IMR-90 (cell line): ENCODE data around the gene GPER1. TPM values are rescaled to one million over a fixed set of nuclear protein-coding genes. Genes with fewer than 3 reads are reported as not detected.
A peak's percentile ranks its signal among the peaks of the same experiment; 100 is the strongest.

Experiments used
- ATAC-seq: fragments of 200-7000 bp; cut with Tn5 transposase; 2 replicates; pipeline ENCODE4 v1.9.1; 2020; ENCODE audit warnings: low read depth, mild to moderate bottlenecking, moderate library complexity
- BruUV-seq: library from RNA; stranded (reverse); fragments of 400-500 nt; replicated peaks from 2 replicates; lab custom pipeline; 2021; lab: Mats Ljungman, UMichigan
- CTCF ChIA-PET: fragments of 300-600 bp; formaldehyde crosslinking; extraction: SDS; loops from one replicate; lab custom pipeline; 2021; ENCODE audit warnings: antibody characterized with exemption; lab: Yijun Ruan, JAX
- POLR2A ChIA-PET: fragments of 300-600 bp; sonication (Branson Sonifier 250); formaldehyde crosslinking; loops from one replicate; lab custom pipeline; 2022; ENCODE audit warnings: antibody characterized with exemption; ENCODE audit not compliant: unreplicated experiment; lab: Charles Lee
- DNase-seq: peaks from one replicate; pipeline ENCODE4 v3.0.0; 2013
- H2AFZ ChIP-seq: replicated peaks from 2 replicates; pipeline ENCODE3; 2013; ENCODE audit warnings: low read length, mild to moderate bottlenecking; ENCODE audit not compliant: poor library complexity
- H2AK5ac ChIP-seq: 2 replicates; pipeline ENCODE4 v1.6.1; 2013; ENCODE audit warnings: low read depth, low read length, inconsistent platforms
- H2AK9ac ChIP-seq: replicated peaks from 2 replicates; pipeline ENCODE3; 2013; ENCODE audit warnings: mild to moderate bottlenecking, low read depth, low read length, moderate library complexity; ENCODE audit not compliant: poor library complexity
- H2BK120ac ChIP-seq: 2 replicates; pipeline ENCODE4 v1.6.1; 2013; ENCODE audit warnings: low read depth, low read length, inconsistent platforms
- H2BK15ac ChIP-seq: 3 replicates; pipeline ENCODE4 v1.6.1; 2013; ENCODE audit warnings: low read depth, low read length, inconsistent platforms
- H2BK20ac ChIP-seq: 2 replicates; pipeline ENCODE4 v1.6.1; 2013; ENCODE audit warnings: low read depth, mild to moderate bottlenecking, inconsistent platforms, low read length, moderate library complexity
- H2BK5ac ChIP-seq: 2 replicates; pipeline ENCODE4 v1.6.1; 2013; ENCODE audit warnings: mild to moderate bottlenecking, low read depth, low read length, inconsistent platforms; ENCODE audit not compliant: poor library complexity, severe bottlenecking
- H3K14ac ChIP-seq: replicated peaks from 2 replicates; pipeline ENCODE4 v1.6.1; 2013; ENCODE audit warnings: low read depth, low read length, inconsistent platforms
- H3K18ac ChIP-seq: 2 replicates; pipeline ENCODE4 v1.6.1; 2013; ENCODE audit warnings: low read depth, low read length, control low read depth
- H3K23ac ChIP-seq: 2 replicates; pipeline ENCODE4 v1.6.1; 2013; ENCODE audit warnings: low read depth, low read length, inconsistent platforms
- H3K27ac ChIP-seq: 2 replicates; pipeline ENCODE4 v1.5.1; 2013; ENCODE audit warnings: mild to moderate bottlenecking, control low read depth, low read length; ENCODE audit not compliant: insufficient read depth
- H3K27me3 ChIP-seq: 2 replicates; pipeline ENCODE4 v1.6.1; 2013; ENCODE audit warnings: low read length; ENCODE audit not compliant: control insufficient read depth, insufficient read depth
- H3K36me3 ChIP-seq: 2 replicates; pipeline ENCODE4 v1.6.1; 2013; ENCODE audit warnings: low read length, mixed read lengths; ENCODE audit not compliant: control insufficient read depth, insufficient read depth
- H3K4ac ChIP-seq: 2 replicates; pipeline ENCODE4 v1.6.1; 2013; ENCODE audit warnings: low read depth, low read length, inconsistent platforms
- H3K4me1 ChIP-seq: 2 replicates; pipeline ENCODE4 v1.6.1; 2013; ENCODE audit warnings: low read length, mixed read lengths; ENCODE audit not compliant: control insufficient read depth, insufficient read depth
- H3K4me2 ChIP-seq: 2 replicates; pipeline ENCODE4 v1.6.1; 2013; ENCODE audit warnings: low read depth, mild to moderate bottlenecking, control low read depth, low read length, moderate library complexity
- H3K4me3 ChIP-seq: 2 replicates; pipeline ENCODE4 v1.5.1; 2013; ENCODE audit warnings: low read depth, mild to moderate bottlenecking, control low read depth, low read length, moderate library complexity; ENCODE audit not compliant: insufficient read depth
- H3K56ac ChIP-seq: 2 replicates; pipeline ENCODE4 v1.6.1; 2013; ENCODE audit warnings: low read length, inconsistent platforms; ENCODE audit not compliant: insufficient read depth; ENCODE audit errors: extremely low read depth
- H3K79me1 ChIP-seq, 2 experiments: 2 replicates each; pipeline ENCODE4 v1.6.1; 2013; ENCODE audit warnings: low read length in 2 of 2, inconsistent platforms in 1 of 2, low read depth in 1 of 2
- H3K9ac ChIP-seq: 2 replicates; pipeline ENCODE4 v1.6.1; 2013; ENCODE audit warnings: low read depth, low read length, control low read depth
- H3K9me1 ChIP-seq: 2 replicates; pipeline ENCODE4 v1.6.1; 2013; ENCODE audit warnings: low read length, inconsistent platforms; ENCODE audit not compliant: insufficient read depth
- H3K9me3 ChIP-seq: 2 replicates; pipeline ENCODE4 v1.6.1; 2013; ENCODE audit warnings: low read length; ENCODE audit not compliant: control insufficient read depth, insufficient read depth
- H4K20me1 ChIP-seq: 2 replicates; pipeline ENCODE4 v1.6.1; 2013; ENCODE audit warnings: low read length, inconsistent platforms; ENCODE audit not compliant: insufficient read depth
- H4K5ac ChIP-seq: 2 replicates; pipeline ENCODE4 v1.6.1; 2013; ENCODE audit warnings: mild to moderate bottlenecking, low read depth, low read length, control low read depth
- H4K8ac ChIP-seq, 2 experiments: 2 replicates each; pipeline ENCODE4 v1.6.1; 2013; ENCODE audit warnings: low read depth in 2 of 2, low read length in 2 of 2, control low read depth in 1 of 2, inconsistent platforms in 1 of 2
- H4K91ac ChIP-seq: 2 replicates; pipeline ENCODE4 v1.6.1; 2013; ENCODE audit warnings: low read depth, low read length, inconsistent platforms; ENCODE audit not compliant: insufficient read depth
- CEBPB ChIP-seq: IDR thresholded peaks from 2 replicates; pipeline ENCODE4 v1.6.1; 2012; ENCODE audit warnings: low read depth, low read length, improper control_type of control experiment
- MXI1 ChIP-seq: IDR thresholded peaks from 2 replicates; pipeline ENCODE4 v1.6.1; 2012; ENCODE audit warnings: low read depth, mild to moderate bottlenecking, low read length, moderate library complexity, borderline replicate concordance
- WGBS, 2 experiments: methylation state at CpG; one replicate each; pipeline versions ENCODE4 v1.1.5 to v1.1.7; 2013; ENCODE audit warnings: missing lambda C conversion rate in 2 of 2; ENCODE audit not compliant: insufficient read length in 1 of 2; ENCODE audit errors: extremely low coverage in 2 of 2; 5-methylcytosine and 5-hydroxymethylcytosine counted together
- dilution Hi-C: fragments of 300-500 bp; cut with HindIII; formaldehyde crosslinking; loops from one replicate; pipeline ENCODE4 v1.14.3; 2018; ENCODE audit warnings: low sequenced_read_pairs; ENCODE audit not compliant: unreplicated experiment
- in situ Hi-C: fragments of 300-500 bp; cut with MboI; formaldehyde crosslinking; loops from 3 replicates; pipeline ENCODE4 v1.14.3; 2019; ENCODE audit warnings: low sequenced_read_pairs, inconsistent platforms, mixed read lengths
- intact Hi-C: fragments of 100-400 bp; cut with micrococcal nuclease; formaldehyde crosslinking; loops from 2 replicates; pipeline ENCODE4 v1.10.0; 2022
- polyA plus RNA-seq, 3 experiments: library from polyadenylated mRNA; depleted of rRNA; stranded (reverse); fragments of >200 nt; gene quantifications; 2 replicates each; pipeline ENCODE4 v1.2.3, GENCODE V29; 2012; ENCODE audit warnings: low replicate concordance in 1 of 3
- total RNA-seq: library from RNA; depleted of rRNA; stranded (reverse); fragments of >200 nt; gene quantifications from 2 replicates; pipeline ENCODE4 v1.2.3, GENCODE V29; 2012
- TF ChIP-seq, protein P1 (sequence below): fragments of 150-350 bp; IDR thresholded peaks from 2 replicates; pipeline ENCODE4 v1.6.1; 2017; ENCODE audit warnings: mild to moderate bottlenecking, antibody characterized with exemption, low read length, low read depth
- TF ChIP-seq, protein P2 (sequence below): conservative IDR thresholded peaks from 2 replicates; pipeline ENCODE4 v1.5.1; 2012; ENCODE audit warnings: mild to moderate bottlenecking, low read depth, low read length, improper control_type of control experiment

The GPER1 gene
- total and polyA plus RNA-seq, 2 of the 4 experiments (the other 2 are of a cell fraction): 2.0 to 5.8 TPM

DNA sequence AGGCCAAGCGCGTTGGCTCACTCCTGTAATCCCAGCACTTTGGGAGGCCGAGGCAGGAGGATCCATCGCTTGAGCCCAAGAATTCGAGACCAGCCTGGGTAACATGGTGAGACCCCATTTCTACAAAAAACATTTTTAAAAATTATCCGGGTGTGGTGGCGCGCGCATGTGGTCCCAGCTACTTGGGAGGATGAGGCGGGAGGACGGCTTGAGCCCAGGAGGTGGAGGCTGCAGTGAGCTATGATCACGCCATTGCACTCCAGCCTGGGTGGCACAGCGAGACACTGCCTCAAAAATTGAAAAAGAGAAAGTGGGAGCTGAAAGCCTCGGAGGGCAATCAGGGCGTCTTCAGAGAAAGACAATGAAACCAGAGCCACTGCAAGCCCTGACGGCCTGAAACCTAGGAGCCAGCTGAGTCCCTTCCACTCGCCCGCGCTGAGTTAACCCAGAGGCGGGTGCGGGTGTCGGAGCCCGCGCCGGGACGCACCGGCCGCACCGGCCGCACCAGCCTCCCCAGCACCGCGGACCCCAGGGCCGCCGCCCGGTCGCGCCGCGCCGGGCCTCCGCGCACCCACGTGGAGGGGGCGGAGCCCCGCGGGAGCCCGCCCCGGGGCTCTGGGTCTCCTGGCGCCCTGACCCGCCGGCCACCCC, 49.7 kb downstream of the GPER1 start:
- no peak for DNase-seq
- 12% methylated on average over 28 of the region's 51 CpGs; no CpG with 5 or more reads in 1 of the 2 experiments for WGBS, 2 experiments
- no peaks in the 10 kb centered on the region; the same call in 1 of the 2 replicates for H4K20me1 ChIP-seq
- intact Hi-C loops (loop anchor here (5.0 kb wide), 2 partner anchors 50 to 95 kb away; partner anchors contain the start of genes GPER1 and GPR146), dilution Hi-C loops (no loop called here), in situ Hi-C loops (no loop called here)
- H3K27me3 ChIP-seq: no peaks in the 10 kb centered on the region
- no peak overlapping the region for H2BK20ac ChIP-seq
- peak overlapping the region; percentile 98 for H2AFZ ChIP-seq
- TF ChIP-seq, protein P1, sequence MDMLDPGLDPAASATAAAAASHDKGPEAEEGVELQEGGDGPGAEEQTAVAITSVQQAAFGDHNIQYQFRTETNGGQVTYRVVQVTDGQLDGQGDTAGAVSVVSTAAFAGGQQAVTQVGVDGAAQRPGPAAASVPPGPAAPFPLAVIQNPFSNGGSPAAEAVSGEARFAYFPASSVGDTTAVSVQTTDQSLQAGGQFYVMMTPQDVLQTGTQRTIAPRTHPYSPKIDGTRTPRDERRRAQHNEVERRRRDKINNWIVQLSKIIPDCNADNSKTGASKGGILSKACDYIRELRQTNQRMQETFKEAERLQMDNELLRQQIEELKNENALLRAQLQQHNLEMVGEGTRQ: peak; percentile 46; the same call in 1 of the 2 replicates
- TF ChIP-seq, protein P2, sequence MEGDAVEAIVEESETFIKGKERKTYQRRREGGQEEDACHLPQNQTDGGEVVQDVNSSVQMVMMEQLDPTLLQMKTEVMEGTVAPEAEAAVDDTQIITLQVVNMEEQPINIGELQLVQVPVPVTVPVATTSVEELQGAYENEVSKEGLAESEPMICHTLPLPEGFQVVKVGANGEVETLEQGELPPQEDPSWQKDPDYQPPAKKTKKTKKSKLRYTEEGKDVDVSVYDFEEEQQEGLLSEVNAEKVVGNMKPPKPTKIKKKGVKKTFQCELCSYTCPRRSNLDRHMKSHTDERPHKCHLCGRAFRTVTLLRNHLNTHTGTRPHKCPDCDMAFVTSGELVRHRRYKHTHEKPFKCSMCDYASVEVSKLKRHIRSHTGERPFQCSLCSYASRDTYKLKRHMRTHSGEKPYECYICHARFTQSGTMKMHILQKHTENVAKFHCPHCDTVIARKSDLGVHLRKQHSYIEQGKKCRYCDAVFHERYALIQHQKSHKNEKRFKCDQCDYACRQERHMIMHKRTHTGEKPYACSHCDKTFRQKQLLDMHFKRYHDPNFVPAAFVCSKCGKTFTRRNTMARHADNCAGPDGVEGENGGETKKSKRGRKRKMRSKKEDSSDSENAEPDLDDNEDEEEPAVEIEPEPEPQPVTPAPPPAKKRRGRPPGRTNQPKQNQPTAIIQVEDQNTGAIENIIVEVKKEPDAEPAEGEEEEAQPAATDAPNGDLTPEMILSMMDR: no peak
- TF ChIP-seq CEBPB (no peak), MXI1 (peak; percentile 87)
- peak overlapping the region; percentile 37; the same call in 1 of the 2 replicates for H4K5ac ChIP-seq
- H4K8ac ChIP-seq: peak overlapping the region; percentile 53 to 68; a peak in 3 of 4 replicates
- H3K27ac ChIP-seq: peak overlapping the region; percentile 35; the same call in 1 of the 2 replicates
- H3K4me2 ChIP-seq: peak overlapping the region; percentile 90
- H3K9ac ChIP-seq: peak overlapping the region; percentile 53; the same call in 1 of the 2 replicates
- ATAC-seq: peak; percentile 87
- H2BK5ac ChIP-seq: no peak overlapping the region
- H3K36me3 ChIP-seq: no peaks in the 10 kb centered on the region
- peak overlapping the region; percentile 75 for H3K4me3 ChIP-seq
- peak overlapping the region; percentile 68 for H3K4ac ChIP-seq
- peak overlapping the region; percentile 72 for H2AK9ac ChIP-seq
- H3K4me1 ChIP-seq: peaks cover 8% of the 10 kb centered on the region
- no peaks in the 10 kb centered on the region for H3K9me3 ChIP-seq
- CTCF ChIA-PET: interaction anchor here (1.2 to 2.4 kb wide), 4 partner anchors 14 to 73 kb away, joined by 3 to 8 read pairs (median 4); no protein-coding TSS in a partner anchor
- no peak overlapping the region for H2BK15ac ChIP-seq
- peak overlapping the region; percentile 78; the same call in 1 of the 2 replicates for H2AK5ac ChIP-seq
- POLR2A ChIA-PET: no interaction called here
- peaks cover 21 to 26% of the 10 kb centered on the region in 2 experiments for H3K79me1 ChIP-seq
- peak overlapping the region; percentile 17; the same call in 1 of the 2 replicates for H4K91ac ChIP-seq
- no peak overlapping the region for H2BK120ac ChIP-seq
- no peak overlapping the region; the same call in 1 of the 2 replicates for H3K56ac ChIP-seq
- peak overlapping the region; percentile 84 for H3K23ac ChIP-seq
- no TSS peak for BruUV-seq
- no peak overlapping the region for H3K18ac ChIP-seq
- H3K9me1 ChIP-seq: peaks cover 16% of the 10 kb centered on the region
- H3K14ac ChIP-seq: peak overlapping the region; percentile 31
